HG03135 (cell line): ENCODE results near the gene WDR82.

Source experiments
- ATAC-seq: cut with Tn5 transposase; IDR thresholded peaks from one replicate; pipeline ENCODE4 v1.9.1; 2021; ENCODE audit warnings: mild to moderate bottlenecking, moderate library complexity; ENCODE audit not compliant: unreplicated experiment

The WDR82 gene

GRCh38 chr3:52238761-52239701 lies 39.4 kb downstream of the WDR82 start, which contains the start of gene TWF2:
TSS of gene TWF2 (minus strand) at chr3:52239158. CDS start at chr3:52239016, 142 bp downstream.
- ATAC-seq: peak; percentile 81

GRCh38 chr3:52238193-52238760 lies 40.2 kb downstream of the WDR82 start:
- ATAC-seq: no peak

- no peak for ATAC-seq
Observed at GRCh38 chr3:52237657-52238172, 40.7 kb downstream of the WDR82 start.

- ATAC-seq: no peak
Observed at GRCh38 chr3:52237006-52237656, 41.3 kb downstream of the WDR82 start.

- no peak for ATAC-seq
Observed at GRCh38 chr3:52236424-52236886, 42.0 kb downstream of the WDR82 start.

- ATAC-seq: no peak
Observed at GRCh38 chr3:52234516-52235447, 43.7 kb downstream of the WDR82 start.

GRCh38 chr3:52233968-52234367 lies 44.5 kb downstream of the WDR82 start:
- ATAC-seq: no peak

- no peak for ATAC-seq
Observed at GRCh38 chr3:52233108-52233591, 45.3 kb downstream of the WDR82 start.

GRCh38 chr3:52232279-52233107 lies 46.0 kb downstream of the WDR82 start:
- ATAC-seq: no peak

- ATAC-seq: no peak
Observed at GRCh38 chr3:52231502-52232278, 46.8 kb downstream of the WDR82 start.

- no peak for ATAC-seq
Observed at GRCh38 chr3:52230889-52231499, 47.5 kb downstream of the WDR82 start.

- no peak for ATAC-seq
Observed at GRCh38 chr3:52230461-52230860, 48.0 kb downstream of the WDR82 start.

- no peak for ATAC-seq
Observed at GRCh38 chr3:52229656-52230055, 48.8 kb downstream of the WDR82 start.

GRCh38 chr3:52228751-52229291 lies 49.6 kb downstream of the WDR82 start:
- ATAC-seq: no peak

- ATAC-seq: no peak
Observed at GRCh38 chr3:52228266-52228665, 50.2 kb downstream of the WDR82 start.

- ATAC-seq: no peak
Observed at GRCh38 chr3:52227766-52228165, 50.7 kb downstream of the WDR82 start.

- no peak for ATAC-seq
Observed at GRCh38 chr3:52227117-52227516, 51.3 kb downstream of the WDR82 start.
